BLaER1 (cell line): ENCODE measurements around the gene SLC24A3.

Experiments used
- H3K27ac ChIP-seq: shearing (Covaris generic); formaldehyde crosslinking; 2 replicates; pipeline ENCODE4 v1.8.1; 2022
- H3K27me3 ChIP-seq: shearing (Covaris generic); formaldehyde crosslinking; 2 replicates; pipeline ENCODE4 v1.8.1; 2022
- H3K36me3 ChIP-seq: shearing (Covaris generic); formaldehyde crosslinking; 2 replicates; pipeline ENCODE4 v1.8.1; 2022
- H3K4me1 ChIP-seq: shearing (Covaris generic); formaldehyde crosslinking; 2 replicates; pipeline ENCODE4 v1.8.1; 2022
- H3K4me2 ChIP-seq: shearing (Covaris generic); formaldehyde crosslinking; 2 replicates; pipeline ENCODE4 v1.8.1; 2022
- H3K4me3 ChIP-seq: shearing (Covaris generic); formaldehyde crosslinking; 2 replicates; pipeline ENCODE4 v1.8.1; 2022
- H3K9ac ChIP-seq: shearing (Covaris generic); formaldehyde crosslinking; 2 replicates; pipeline ENCODE4 v1.8.1; 2022
- H3K9me3 ChIP-seq: shearing (Covaris generic); formaldehyde crosslinking; 2 replicates; pipeline ENCODE4 v1.8.1; 2022
- H4K20me1 ChIP-seq: shearing (Covaris generic); formaldehyde crosslinking; 2 replicates; pipeline ENCODE4 v1.8.1; 2022
- Cebpa-rat ChIP-seq: shearing (Covaris generic); IDR thresholded peaks from 2 replicates; pipeline ENCODE4 v1.8.1; 2022

SLC24A3 gene

DNA sequence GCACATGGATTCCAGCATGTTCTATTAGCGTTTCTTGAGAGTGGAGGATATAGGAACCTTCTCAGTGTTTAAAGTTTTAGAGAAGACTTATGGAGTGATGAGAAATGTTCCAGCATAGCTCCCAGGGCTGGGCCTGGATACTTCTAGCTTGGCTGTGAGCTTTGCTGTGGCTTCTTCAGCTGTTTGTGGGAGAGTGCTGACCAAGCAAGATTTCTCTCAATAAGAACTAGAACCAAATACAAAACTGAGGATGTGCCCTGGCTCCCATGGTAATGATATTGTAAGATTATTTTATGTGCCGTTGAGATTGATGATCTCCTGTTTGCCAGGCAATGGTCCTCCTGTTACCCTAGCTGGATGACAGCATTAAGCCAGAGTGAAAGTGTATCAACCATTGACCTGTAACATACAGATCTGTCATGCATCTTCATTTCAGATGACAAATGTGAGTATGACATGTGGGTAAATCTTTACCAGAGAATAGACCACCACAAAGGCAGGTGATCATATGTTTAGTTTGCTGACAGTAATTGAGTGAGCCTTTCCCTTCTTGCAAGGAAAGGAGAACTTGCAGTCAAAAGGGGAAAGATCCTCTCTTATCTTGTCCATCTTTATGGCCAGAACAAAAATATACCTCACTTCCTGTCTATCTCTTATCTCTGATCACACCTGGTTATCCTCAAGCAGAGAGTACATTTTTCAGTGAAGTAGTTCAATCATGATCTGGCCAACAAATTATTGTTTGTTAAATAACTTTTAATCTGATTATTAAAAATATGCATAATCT, 180.1 kb downstream of the SLC24A3 start:
- no peak for TF ChIP-seq Cebpa-rat
- H3K27ac ChIP-seq, result no peak overlapping the region
- H3K4me2 ChIP-seq, result no peak overlapping the region
- H3K4me3 ChIP-seq, result no peak overlapping the region
- peaks cover 15% of the 10 kb centered on the region for H3K9me3 ChIP-seq
- H3K36me3 ChIP-seq, result no peaks in the 10 kb centered on the region
- H4K20me1 ChIP-seq, result no peaks in the 10 kb centered on the region
- no peaks in the 10 kb centered on the region for H3K27me3 ChIP-seq
- H3K4me1 ChIP-seq, result peaks cover 6% of the 10 kb centered on the region
- H3K9ac ChIP-seq, result no peak overlapping the region

DNA sequence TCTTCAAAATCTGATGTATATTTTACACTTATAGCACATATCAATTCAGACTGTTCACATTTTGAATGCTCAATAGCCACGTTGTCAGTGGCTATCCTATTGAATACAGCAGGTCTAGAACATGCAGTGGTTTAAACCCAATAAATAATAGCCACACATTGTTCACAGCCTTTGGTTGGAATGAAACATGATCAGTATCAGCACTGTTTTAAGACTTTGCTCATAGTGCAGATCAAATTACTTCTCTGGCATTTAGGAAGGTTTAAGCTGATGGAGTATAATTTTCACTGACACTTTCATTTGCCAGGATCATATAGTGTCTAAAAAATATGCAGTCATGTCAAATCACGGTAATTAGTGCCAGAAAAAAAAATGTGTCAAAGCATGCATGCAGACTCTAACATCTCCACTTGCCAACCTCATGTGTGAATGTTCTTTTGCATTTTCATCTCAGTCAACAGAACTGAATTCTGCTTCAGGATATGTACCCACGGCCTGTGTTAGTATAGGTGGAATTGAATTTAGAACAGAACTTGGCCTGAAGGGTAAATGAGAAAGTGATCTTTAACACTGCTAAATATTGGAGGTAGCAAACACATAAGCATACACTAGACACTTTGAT, 184.1 kb downstream of the SLC24A3 start:
- Histone ChIP-seq H3K36me3 (no peaks in the 10 kb centered on the region), H4K20me1 (no peaks in the 10 kb centered on the region), H3K4me2 (no peak overlapping the region), H3K9me3 (peaks cover 21% of the 10 kb centered on the region), H3K27ac (no peak overlapping the region), H3K4me3 (no peak overlapping the region), H3K4me1 (peaks cover 2% of the 10 kb centered on the region), H3K27me3 (no peaks in the 10 kb centered on the region), H3K9ac (no peak overlapping the region)
- no peak for TF ChIP-seq Cebpa-rat

DNA sequence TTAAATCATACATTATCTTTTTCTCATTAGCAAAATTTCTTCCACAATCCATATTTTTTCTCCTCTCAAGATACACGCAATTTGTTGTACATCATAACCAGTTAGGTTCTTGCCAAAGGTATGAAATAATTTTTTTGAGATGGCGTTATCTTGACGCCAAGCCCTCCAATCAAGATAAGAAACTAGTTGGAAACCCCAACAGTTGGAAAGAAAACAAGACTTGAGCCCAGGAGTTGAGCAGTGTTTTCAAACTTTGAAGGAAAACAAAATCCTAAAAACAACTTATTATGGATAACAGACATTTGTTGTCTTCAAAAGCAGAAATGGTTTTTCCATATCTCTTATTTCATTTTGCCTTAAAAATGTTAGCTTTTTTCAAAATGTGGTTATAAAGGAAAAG, 184.8 kb downstream of the SLC24A3 start:
- no peaks in the 10 kb centered on the region for H4K20me1 ChIP-seq
- TF ChIP-seq Cebpa-rat, result no peak
- no peak overlapping the region for H3K4me3 ChIP-seq
- H3K27ac ChIP-seq, result no peak overlapping the region
- H3K4me2 ChIP-seq, result no peak overlapping the region
- H3K9me3 ChIP-seq, result peaks cover 21% of the 10 kb centered on the region
- no peak overlapping the region for H3K9ac ChIP-seq
- H3K27me3 ChIP-seq, result no peaks in the 10 kb centered on the region
- no peaks in the 10 kb centered on the region for H3K36me3 ChIP-seq
- no peaks in the 10 kb centered on the region for H3K4me1 ChIP-seq

DNA sequence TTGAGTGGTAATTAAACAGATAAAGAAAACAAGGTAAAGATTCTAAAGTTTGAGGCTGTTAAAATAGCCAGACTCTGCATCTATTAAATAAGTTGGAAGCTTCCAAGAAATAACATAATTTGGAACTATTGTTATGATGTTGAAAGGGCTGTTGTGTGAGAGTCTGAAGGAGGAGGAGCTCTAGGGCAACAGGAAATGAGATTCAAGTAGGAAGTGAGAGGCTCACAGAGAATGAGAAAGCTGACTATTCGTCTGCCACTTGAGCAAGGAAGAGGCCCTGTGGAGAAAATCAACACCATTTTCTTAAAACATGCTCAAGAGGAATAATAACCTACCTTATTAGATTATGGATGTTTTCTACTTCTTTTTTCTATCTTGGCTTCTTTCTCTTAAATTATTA, 185.2 kb downstream of the SLC24A3 start:
- Histone ChIP-seq H3K4me2 (no peak overlapping the region), H3K36me3 (no peaks in the 10 kb centered on the region), H3K9ac (no peak overlapping the region), H3K4me3 (no peak overlapping the region), H3K9me3 (peaks cover 21% of the 10 kb centered on the region), H3K27me3 (no peaks in the 10 kb centered on the region), H3K4me1 (no peaks in the 10 kb centered on the region), H4K20me1 (no peaks in the 10 kb centered on the region), H3K27ac (no peak overlapping the region)
- no peak for TF ChIP-seq Cebpa-rat

DNA sequence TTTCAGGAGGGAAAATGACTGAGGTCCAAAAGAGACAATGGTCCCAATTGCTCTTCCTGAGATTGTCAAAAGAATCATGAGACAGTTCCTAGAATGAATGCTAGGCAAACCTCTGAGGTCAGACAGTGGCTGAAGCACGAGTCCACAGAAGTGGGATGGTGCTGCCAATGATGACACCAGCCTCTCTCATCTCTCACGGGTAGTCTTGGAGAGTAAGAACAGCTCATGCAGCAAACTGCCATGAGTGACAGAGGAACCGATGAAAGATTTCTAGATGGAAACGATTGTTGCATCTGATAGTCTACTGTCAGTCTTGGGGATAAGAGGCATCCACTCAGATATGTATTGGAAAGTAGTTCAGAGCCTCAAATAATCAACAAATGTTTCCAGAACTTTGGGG, 188.7 kb downstream of the SLC24A3 start:
- Histone ChIP-seq H3K36me3 (no peaks in the 10 kb centered on the region), H3K4me1 (no peaks in the 10 kb centered on the region), H3K4me2 (no peak overlapping the region), H3K9me3 (peaks cover 21% of the 10 kb centered on the region), H4K20me1 (no peaks in the 10 kb centered on the region), H3K4me3 (no peak overlapping the region), H3K27me3 (no peaks in the 10 kb centered on the region), H3K27ac (no peak overlapping the region), H3K9ac (no peak overlapping the region)
- no peak for TF ChIP-seq Cebpa-rat

DNA sequence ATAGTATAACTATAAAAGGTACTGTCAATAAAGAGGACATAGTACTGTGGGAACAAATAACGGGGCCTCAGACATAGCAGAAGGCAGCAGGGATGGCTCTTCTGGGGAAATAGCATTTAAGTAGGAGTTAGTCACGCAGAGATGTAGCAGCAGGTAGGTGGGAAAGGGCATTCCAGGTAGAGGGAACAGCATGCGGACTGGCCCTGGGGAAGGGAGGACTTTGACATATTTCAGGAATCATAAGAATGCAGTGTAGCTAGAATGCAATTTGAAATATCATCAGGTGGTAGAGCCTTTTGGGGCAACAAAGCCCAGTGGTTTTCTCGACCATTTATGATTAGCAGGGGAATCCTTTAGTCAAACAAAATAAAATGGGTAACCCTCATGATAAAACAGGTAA, 191.1 kb downstream of the SLC24A3 start:
- Histone ChIP-seq H3K36me3 (no peaks in the 10 kb centered on the region), H3K27me3 (no peaks in the 10 kb centered on the region), H4K20me1 (no peaks in the 10 kb centered on the region), H3K9me3 (peaks cover 6% of the 10 kb centered on the region), H3K4me1 (no peaks in the 10 kb centered on the region), H3K27ac (no peak overlapping the region), H3K4me3 (no peak overlapping the region), H3K4me2 (no peak overlapping the region), H3K9ac (no peak overlapping the region)
- TF ChIP-seq Cebpa-rat, result no peak

DNA sequence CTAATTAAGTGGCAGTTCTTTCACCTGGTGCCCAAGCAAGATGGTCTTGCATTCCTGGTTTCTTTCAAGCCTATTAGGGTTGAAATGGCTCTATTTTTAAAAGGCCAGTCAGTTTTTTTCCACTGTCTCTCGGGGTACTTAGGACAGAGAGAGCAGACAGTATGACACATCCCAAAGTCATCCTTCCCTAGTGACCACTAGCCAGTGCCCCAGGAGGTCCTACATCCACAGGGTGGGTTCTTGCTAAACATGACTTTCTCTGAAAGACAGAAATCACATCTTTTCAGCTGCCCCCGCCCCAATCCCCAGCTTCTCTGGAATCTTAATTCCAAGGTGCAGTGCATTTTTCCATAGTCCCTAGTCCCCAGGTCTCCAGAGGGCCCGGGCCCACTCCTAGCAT, 192.4 kb downstream of the SLC24A3 start:
- no peaks in the 10 kb centered on the region for H3K27me3 ChIP-seq
- H3K4me1 ChIP-seq, result no peaks in the 10 kb centered on the region
- H3K4me3 ChIP-seq, result no peak overlapping the region
- H3K9ac ChIP-seq, result no peak overlapping the region
- H3K36me3 ChIP-seq, result no peaks in the 10 kb centered on the region
- H3K4me2 ChIP-seq, result no peak overlapping the region
- no peak for TF ChIP-seq Cebpa-rat
- H4K20me1 ChIP-seq, result no peaks in the 10 kb centered on the region
- H3K9me3 ChIP-seq, result 0 out of 2 replicates have a peak, but pooled peaks cover 3% of the 10 kb centered on the region
- no peak overlapping the region for H3K27ac ChIP-seq

DNA sequence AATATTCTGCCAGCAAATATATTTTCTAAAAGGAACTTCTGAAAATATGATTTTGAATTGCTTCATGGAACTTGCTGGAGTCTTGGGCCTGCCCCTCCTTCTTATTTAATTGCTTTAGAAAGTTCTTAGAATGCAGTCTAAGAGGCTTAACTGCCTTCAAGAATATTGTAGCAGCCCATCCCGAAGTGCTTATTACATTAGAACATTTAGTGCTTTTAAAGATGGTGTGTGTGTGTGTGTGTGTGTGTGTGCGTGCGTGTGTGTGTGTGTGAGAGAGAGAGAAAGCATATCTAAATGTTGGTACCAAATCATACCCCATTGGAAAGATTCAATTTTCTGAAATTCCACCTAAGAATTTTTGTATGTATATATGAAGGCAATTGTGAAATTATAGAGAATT, 193.5 kb downstream of the SLC24A3 start:
- Histone ChIP-seq H4K20me1 (no peaks in the 10 kb centered on the region), H3K9me3 (no peaks in the 10 kb centered on the region), H3K4me3 (no peak overlapping the region), H3K9ac (no peak overlapping the region), H3K27ac (no peak overlapping the region), H3K4me2 (no peak overlapping the region), H3K36me3 (no peaks in the 10 kb centered on the region), H3K4me1 (no peaks in the 10 kb centered on the region), H3K27me3 (no peaks in the 10 kb centered on the region)
- no peak for TF ChIP-seq Cebpa-rat

DNA sequence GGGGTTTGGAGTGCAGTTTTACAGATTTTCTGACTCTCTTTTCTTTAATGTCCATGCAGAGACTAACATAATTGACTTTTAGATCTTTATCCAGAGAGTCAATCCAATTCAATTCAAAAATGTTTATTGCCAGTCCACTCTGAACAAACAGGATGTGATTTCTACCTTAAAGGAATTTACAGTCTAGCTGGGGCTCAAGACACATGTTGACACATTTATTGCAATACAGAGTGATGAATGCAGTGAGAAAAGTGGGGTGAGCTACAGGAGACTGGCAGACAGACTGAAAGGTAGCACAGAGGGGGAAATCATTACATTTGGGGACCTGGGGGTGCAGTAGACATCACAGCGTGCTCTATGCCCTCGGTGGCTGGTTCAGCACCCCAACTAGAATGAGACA, 193.9 kb downstream of the SLC24A3 start:
- Histone ChIP-seq H3K27ac (no peak overlapping the region), H3K4me3 (no peak overlapping the region), H3K9ac (no peak overlapping the region), H3K4me2 (no peak overlapping the region), H3K4me1 (no peaks in the 10 kb centered on the region), H3K9me3 (no peaks in the 10 kb centered on the region), H3K27me3 (no peaks in the 10 kb centered on the region), H4K20me1 (no peaks in the 10 kb centered on the region), H3K36me3 (no peaks in the 10 kb centered on the region)
- TF ChIP-seq Cebpa-rat, result no peak

DNA sequence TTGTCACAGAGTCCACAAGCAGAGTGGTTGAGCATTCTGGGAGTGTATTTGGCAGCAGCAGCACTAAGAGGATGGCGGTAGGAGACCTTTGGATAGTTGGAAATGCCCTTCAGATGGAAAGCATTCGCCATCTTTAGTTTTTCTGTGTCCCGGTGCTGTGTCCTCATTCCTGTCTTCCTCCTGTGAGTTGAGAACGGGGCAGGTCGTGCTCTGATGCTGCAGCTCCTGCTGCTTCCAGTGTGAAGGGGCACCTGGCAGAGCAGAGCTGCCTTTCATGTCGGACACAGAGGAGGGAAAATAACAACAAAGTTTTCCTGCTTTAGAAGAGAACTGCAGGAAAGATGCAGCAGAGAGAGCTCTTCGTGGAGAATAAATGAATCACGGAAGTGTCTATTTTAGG, 194.8 kb downstream of the SLC24A3 start:
- H3K27me3 ChIP-seq, result no peaks in the 10 kb centered on the region
- H3K27ac ChIP-seq, result no peak overlapping the region
- H3K9me3 ChIP-seq, result no peaks in the 10 kb centered on the region
- no peaks in the 10 kb centered on the region for H4K20me1 ChIP-seq
- H3K4me2 ChIP-seq, result no peak overlapping the region
- H3K9ac ChIP-seq, result no peak overlapping the region
- TF ChIP-seq Cebpa-rat, result no peak
- H3K4me3 ChIP-seq, result no peak overlapping the region
- no peaks in the 10 kb centered on the region for H3K4me1 ChIP-seq
- no peaks in the 10 kb centered on the region for H3K36me3 ChIP-seq
